Stimulated activated CD8-positive, alpha-beta memory T cell treated with anti-CD3 and anti-CD28 coated beads, Interleukin-15, amount 100 ng/mL, for 48 hours (primary cell): ENCODE data around the gene MYT1.

Experiments
- DNase-seq, 2 donors: peaks; one replicate each; pipeline ENCODE4 v3.0.0-alpha.2; 2020; ENCODE audit warnings: low read depth in 2 of 2

MYT1 gene

GRCh38 chr20:64244870-64245603, 80.8 kb downstream of the MYT1 start:
- DNase-seq, result no peak

GRCh38 chr20:64245746-64246595, 81.7 kb downstream of the MYT1 start:
- DNase-seq, result no peak

- DNase-seq, result no peak
Observed at GRCh38 chr20:64246616-64247306, 82.5 kb downstream of the MYT1 start.

- no peak for DNase-seq
Observed at GRCh38 chr20:64247307-64247618, 83.0 kb downstream of the MYT1 start.

GRCh38 chr20:64247970-64248841, 84.0 kb downstream of the MYT1 start:
- no peak for DNase-seq

GRCh38 chr20:64250027-64250426, 85.8 kb downstream of the MYT1 start:
- DNase-seq, result no peak

GRCh38 chr20:64253000-64253383, 88.7 kb downstream of the MYT1 start:
- no peak for DNase-seq

- DNase-seq, result no peak
Observed at GRCh38 chr20:64253443-64253842, 89.2 kb downstream of the MYT1 start.

GRCh38 chr20:64254156-64254555, 89.9 kb downstream of the MYT1 start:
- DNase-seq, result no peak

GRCh38 chr20:64254571-64255360, 90.5 kb downstream of the MYT1 start:
- DNase-seq, result no peak

- peak; percentile 80 to 83 for DNase-seq
Observed at GRCh38 chr20:64255361-64256281, 91.4 kb downstream of the MYT1 start, which contains the start of gene PCMTD2. PCMTD2 (plus strand) TSS chr20:64255748; CDS start chr20:64259966, 4,218 bp downstream.

- no peak for DNase-seq
Observed at GRCh38 chr20:64256282-64256935, 92.2 kb downstream of the MYT1 start.

GRCh38 chr20:64257107-64257757, 93.0 kb downstream of the MYT1 start:
- DNase-seq, result no peak

GRCh38 chr20:64258071-64258823, 94.0 kb downstream of the MYT1 start:
- no peak for DNase-seq

GRCh38 chr20:64260239-64260638, 96.0 kb downstream of the MYT1 start:
- DNase-seq, result no peak

GRCh38 chr20:64261138-64261537, 96.9 kb downstream of the MYT1 start:
- no peak for DNase-seq

- DNase-seq, result no peak
Observed at GRCh38 chr20:64264091-64264490, 99.8 kb downstream of the MYT1 start.

GRCh38 chr20:64265201-64265600, 100.9 kb downstream of the MYT1 start:
- no peak for DNase-seq
